ENCODE measurements around the gene MALSU1. TPM values are rescaled to one million over a fixed set of nuclear protein-coding genes. Genes with fewer than 3 reads are reported as not detected.
A peak's percentile ranks its signal among the peaks of the same experiment; 100 is the strongest.

MALSU1 gene
- total RNA-seq, 6 experiments from 2014 or later, result 36.7 to 55.1 (median 44.7) TPM

GRCh38 chr7:23343806-23344475, 44.8 kb downstream of the MALSU1 start:
- 82% methylated on average over 9 of the region's 9 CpGs for WGBS (ENCODE audit: insufficient coverage, low coverage, low lambda C conversion rate, missing lambda C conversion rate)
- Histone ChIP-seq H3K27me3 (no peaks in the 10 kb centered on the region), H3K36me3 (no peaks in the 10 kb centered on the region), H3K27ac (no peak overlapping the region), H3K4me3 (no peak overlapping the region), H3K9me3 (no peaks in the 10 kb centered on the region), H3K4me1 (peaks cover 0 to 3% (median under 1%) of the 10 kb centered on the region in 4 donors)
- no peak for TF ChIP-seq CTCF (IDR thresholded peaks at IDR 0.05)
- no peak for TF ChIP-seq POLR2A (IDR thresholded peaks at IDR 0.05)
- no peak for ATAC-seq
- intact Hi-C loops (cut with DNase I), result no loop called here
- DNase-seq, result no peak

- H3K4me3 ChIP-seq, result no peak overlapping the region
- WGBS (ENCODE audit: insufficient coverage, low coverage, low lambda C conversion rate, missing lambda C conversion rate), result 80% methylated on average over 6 of the region's 6 CpGs
- H3K27me3 ChIP-seq, result no peaks in the 10 kb centered on the region
- intact Hi-C loops (cut with DNase I), result no loop called here
- no peak for TF ChIP-seq POLR2A (IDR thresholded peaks at IDR 0.05)
- TF ChIP-seq CTCF (IDR thresholded peaks at IDR 0.05), result no peak
- no peak for ATAC-seq
- H3K9me3 ChIP-seq, result no peaks in the 10 kb centered on the region
- H3K36me3 ChIP-seq, result no peaks in the 10 kb centered on the region
- H3K4me1 ChIP-seq, result no peaks in the 10 kb centered on the region
- no peak for DNase-seq
- no peak overlapping the region for H3K27ac ChIP-seq
Measured at GRCh38 chr7:23345601-23346000, 46.5 kb downstream of the MALSU1 start.

- Histone ChIP-seq H3K9me3 (no peaks in the 10 kb centered on the region), H3K4me1 (no peaks in the 10 kb centered on the region), H3K27ac (no peak overlapping the region), H3K4me3 (peak overlapping the region in 1 of 3 donors; percentile 11), H3K36me3 (no peaks in the 10 kb centered on the region), H3K27me3 (no peaks in the 10 kb centered on the region)
- WGBS (ENCODE audit: insufficient coverage, low coverage, low lambda C conversion rate, missing lambda C conversion rate), result 51% methylated on average over 8 of the region's 8 CpGs
- ATAC-seq (peak in 2 of 4 donors; percentile 31 to 35), DNase-seq (no peak)
- intact Hi-C loops (cut with DNase I), result no loop called here
- no peak for TF ChIP-seq CTCF (IDR thresholded peaks at IDR 0.05)
- TF ChIP-seq POLR2A (IDR thresholded peaks at IDR 0.05), result no peak
Measured at GRCh38 chr7:23346316-23346715, 47.2 kb downstream of the MALSU1 start.

GRCh38 chr7:23347033-23347681, 48.0 kb downstream of the MALSU1 start:
- no peak overlapping the region for H3K4me3 ChIP-seq

More at GRCh38 chr7:23347033-23347681, 48.0 kb downstream of the MALSU1 start:
- Histone ChIP-seq H3K27ac (no peak overlapping the region), H3K27me3 (no peaks in the 10 kb centered on the region), H3K9me3 (no peaks in the 10 kb centered on the region), H3K4me1 (no peaks in the 10 kb centered on the region), H3K36me3 (no peaks in the 10 kb centered on the region)
- TF ChIP-seq CTCF (IDR thresholded peaks at IDR 0.05), result no peak
- no peak for TF ChIP-seq POLR2A (IDR thresholded peaks at IDR 0.05)
- intact Hi-C loops (cut with DNase I), result no loop called here
- no peak for ATAC-seq
- 80% methylated on average over 9 of the region's 9 CpGs for WGBS (ENCODE audit: insufficient coverage, low coverage, low lambda C conversion rate, missing lambda C conversion rate)
- DNase-seq, result no peak

Measured in right lobe of liver (tissue), 6 donors.